GM18499 (cell line): ENCODE data around the gene BCAS1.
"Not testable (repeated sequence)": the region's sequence is repeated elsewhere in the genome, so short reads cannot be mapped to it uniquely, and the experiment has no call there.

Source experiments
- ATAC-seq: cut with Tn5 transposase; IDR thresholded peaks from one replicate; pipeline ENCODE4 v1.9.1; 2021; ENCODE audit warnings: moderate number of reproducible peaks; ENCODE audit not compliant: insufficient read depth, unreplicated experiment

The BCAS1 gene

DNA sequence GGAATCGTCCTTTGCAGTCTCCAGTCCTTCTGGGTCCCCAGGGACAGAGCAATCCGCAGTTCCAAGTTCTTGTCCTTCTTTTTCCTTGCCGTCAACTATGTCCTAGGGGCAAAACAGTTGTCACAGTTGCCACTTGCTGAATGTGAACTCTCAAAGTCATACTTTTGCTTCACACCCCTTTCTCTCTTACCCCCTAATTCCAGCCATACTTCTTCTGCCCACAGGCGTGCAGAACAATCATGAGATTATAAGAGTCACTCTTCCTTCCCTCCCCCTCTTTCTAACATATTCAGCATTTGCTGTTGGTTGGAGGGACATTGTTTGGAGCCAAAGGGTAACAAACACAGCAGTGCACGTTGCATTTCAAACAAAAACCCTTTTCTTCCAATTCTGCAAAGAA lies 74.4 kb downstream of the BCAS1 start:
- ATAC-seq, result no peak

DNA sequence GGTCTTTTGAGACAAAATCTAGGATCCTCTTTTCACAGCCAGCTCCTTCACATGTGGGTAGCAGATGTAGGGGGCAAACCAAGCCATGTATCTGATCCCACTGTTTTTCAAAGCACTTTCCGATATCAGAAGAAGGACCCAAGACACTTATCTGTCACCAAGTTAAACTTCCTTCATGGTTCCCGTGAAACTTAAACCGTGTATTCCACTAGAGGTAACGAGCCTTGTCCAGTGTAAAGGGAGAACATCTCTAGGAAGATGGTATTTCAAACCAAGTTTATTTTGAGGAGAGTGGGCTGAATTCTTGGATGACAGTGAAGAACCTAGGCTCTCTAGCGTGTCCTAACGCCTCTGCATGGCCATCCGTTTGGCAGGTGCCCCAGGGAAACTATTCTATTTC lies 76.3 kb downstream of the BCAS1 start:
- no peak for ATAC-seq

DNA sequence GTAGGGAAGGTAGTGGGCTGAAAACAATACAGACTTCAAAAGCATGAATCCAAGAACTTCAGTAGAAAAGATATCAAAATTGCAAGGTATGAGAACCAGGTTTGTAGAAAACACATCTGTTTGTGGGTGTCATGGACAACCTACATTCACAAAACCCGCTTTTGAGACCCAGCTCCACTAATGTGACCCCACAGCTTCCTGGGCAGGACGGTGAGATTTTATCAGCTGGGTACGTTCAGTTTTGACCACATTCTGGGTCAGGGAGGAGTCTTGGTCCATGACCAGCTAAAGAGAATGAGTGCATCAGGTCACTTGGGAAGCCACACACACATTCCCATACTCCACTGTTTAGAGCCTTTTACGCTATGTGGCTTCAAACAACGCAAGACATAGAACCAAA lies 77.1 kb downstream of the BCAS1 start:
- ATAC-seq, result no peak

DNA sequence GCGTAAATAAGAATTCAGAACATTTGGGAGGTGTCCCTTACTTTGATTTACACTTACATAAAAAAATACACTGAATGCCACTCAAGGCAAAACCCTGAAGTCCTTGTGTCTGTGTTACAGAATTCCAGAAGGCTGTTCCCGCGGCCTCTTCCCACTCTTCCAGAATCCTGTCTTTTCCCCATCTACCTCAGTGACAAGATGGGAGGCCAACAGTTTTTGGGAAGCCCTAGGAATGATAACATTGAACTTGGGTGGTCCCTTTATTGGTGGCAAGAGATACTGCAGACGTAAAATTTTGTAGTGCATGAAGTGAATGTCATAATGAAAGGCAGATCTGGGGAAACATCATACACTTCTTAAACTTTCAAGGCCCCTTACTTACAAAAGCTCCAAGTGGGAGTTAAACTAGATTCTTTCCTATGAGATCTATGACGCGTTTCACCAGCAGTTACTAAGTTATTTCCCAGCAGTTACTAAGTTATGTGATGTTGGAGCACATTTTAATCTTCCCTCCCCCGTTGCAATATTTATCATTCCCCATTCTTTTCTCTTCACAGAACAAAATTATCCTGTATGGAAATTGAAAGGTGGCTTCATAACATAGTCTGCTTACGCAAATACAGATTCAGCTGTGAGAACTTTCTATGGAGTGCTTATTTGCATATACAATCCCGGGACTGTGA lies 79.5 kb downstream of the BCAS1 start:
- ATAC-seq, result no peak

DNA sequence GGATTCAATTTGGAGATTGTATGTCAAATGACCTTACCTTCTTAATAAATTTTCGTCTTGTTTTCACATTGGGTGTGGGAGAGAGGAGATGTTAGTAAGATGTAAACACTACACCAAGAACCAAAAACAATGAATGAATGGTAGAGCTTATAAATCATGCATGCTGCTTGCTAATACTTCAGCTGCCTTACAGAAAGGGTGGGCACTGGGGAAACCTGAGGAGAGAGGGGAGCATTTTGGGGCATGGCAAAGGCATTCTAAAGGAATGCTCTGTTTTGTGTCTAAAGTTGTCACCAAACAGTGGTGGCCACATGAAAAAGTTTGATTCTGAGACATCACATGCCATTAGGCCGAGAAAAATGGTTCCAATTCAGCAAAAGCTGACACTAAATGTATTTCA lies 80.4 kb downstream of the BCAS1 start:
- no peak for ATAC-seq

DNA sequence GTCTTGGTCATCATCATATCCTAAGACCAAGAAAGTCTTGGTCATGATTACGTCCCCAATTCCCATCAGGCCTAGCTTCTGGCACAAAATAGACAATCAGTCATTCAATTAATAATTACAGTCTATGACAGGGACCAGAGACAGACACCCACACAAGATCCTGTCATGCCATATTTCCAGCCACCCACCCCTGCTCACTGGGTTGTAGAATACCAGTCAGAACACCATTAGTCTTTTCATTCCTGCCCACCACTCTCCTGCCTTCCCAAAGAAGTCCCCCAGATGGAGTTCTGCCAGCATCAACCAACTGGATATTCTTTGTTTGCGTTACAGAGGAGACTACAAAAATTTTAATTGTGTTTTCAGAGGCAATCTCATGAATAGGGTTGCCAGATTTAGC lies 81.0 kb downstream of the BCAS1 start:
- no peak for ATAC-seq

DNA sequence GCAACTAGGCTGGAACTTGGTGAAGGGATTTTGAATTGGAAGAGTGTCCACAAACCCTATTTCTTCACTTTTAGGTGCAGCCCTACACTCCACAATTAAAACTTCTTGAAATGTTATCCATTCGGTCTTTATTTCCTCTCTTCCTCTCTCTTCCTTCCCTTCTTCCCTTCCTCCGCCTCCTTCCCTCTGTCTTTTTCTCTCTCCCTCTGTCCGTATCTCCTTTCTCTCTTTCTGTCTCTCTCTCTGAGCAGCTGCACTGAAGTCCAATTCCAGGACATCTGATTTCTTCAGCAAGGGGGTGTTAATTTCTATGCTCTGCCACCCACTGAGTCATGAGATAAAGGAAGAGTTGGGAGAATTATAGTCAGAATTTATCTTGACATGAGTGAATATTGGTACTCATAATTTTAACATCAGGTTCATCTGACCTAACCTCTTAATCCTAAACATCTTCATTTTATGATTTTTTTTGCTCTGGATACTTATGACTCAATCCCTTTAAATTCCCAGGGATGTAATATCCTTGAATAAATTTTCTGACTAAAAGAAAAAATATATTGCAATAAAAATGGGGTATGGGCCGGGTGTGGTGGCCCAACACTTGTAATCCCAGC lies 84.2 kb downstream of the BCAS1 start:
- ATAC-seq, result no peak

DNA sequence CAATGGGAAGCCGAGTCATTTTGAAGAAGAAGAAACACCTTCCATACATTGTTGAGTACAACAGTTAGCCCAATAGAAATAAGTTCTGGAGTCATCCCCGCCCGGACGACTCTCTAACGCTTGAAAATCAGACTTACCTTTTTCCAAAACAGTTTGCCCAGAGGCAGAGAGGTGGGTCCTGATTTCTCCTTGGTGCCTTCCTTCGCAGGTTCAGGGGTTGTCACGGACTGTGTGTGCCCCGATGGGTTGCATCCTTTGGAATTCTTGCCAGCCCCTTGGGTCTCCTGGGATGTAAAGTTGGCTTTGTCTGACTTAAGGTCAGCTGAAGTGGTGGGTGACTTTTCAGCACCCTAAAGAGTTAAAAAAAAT lies 85.3 kb downstream of the BCAS1 start:
- ATAC-seq, result no peak

DNA sequence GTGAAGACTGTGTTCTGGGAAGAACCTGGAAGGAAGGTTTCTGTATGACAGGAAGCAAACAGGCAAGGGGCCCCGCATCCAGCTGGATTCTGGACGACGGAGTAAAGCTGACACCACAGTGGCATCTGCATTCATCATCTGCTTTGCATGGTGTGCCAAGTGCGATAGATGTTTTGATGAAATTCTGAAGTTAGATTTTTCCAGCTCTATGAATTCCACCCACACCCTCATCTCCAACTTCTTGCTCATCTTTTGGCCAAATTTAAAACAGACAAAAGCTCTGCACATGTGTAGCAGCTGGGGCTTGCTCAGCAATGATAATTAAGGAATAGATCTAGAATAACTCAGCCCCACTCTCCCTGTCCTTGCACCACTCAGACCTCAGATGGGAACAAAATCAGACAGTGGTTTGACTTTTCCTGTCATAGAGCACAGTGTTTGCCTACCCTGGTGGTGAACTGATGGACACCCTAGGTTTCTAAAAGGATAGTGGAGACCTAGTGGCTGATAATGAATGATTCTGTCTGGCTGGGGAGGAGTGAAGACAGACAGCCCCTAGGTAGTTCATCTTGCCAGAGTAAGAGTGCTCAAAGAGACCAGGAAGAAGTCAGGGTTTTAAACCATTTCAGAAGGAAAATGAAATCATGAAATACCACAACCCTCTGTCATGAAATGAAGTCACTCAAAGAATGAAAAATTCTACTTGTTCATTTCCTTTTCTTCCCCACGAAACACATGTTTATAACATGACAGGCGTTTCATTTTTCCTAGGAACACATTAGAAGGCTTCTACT lies 85.8 kb downstream of the BCAS1 start:
- ATAC-seq, result no peak

DNA sequence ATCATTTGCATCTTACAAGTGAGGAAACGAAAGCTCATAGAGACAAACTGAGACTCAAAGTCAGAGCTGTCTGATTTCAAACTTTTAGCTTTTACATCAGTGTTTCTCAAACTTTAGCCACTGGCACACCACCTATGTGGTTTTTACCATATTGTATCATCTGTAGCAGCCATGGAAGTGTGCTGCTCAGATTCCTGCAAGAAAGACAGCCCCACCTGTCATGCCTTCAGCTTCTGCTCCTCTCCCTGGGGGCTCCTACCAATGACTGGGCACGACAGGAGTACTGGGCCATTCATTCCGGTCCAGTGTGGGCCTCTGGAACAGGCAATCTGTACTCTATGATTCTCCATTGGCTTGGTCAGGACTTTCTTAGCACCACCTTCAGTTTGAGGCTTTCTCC lies 87.0 kb downstream of the BCAS1 start:
- no peak for ATAC-seq

DNA sequence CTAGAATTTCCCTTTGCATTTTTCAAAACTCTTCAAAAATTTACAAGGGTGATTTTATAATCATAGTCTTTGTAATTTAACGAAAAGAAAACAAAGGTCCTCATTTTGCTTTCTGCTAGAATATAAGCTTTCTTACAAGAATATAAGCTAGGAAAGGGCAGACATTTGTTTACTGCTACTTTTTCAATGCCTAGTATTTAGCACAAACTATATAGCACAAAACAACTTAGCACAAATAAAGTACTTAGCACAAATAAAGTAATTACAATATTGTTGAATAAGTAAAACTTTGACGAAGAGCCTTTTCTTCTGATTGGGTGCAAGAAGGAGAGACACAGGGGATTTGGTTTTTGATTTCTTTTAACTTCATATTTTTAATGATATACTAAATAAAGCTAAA lies 87.8 kb downstream of the BCAS1 start:
- ATAC-seq, result no peak

DNA sequence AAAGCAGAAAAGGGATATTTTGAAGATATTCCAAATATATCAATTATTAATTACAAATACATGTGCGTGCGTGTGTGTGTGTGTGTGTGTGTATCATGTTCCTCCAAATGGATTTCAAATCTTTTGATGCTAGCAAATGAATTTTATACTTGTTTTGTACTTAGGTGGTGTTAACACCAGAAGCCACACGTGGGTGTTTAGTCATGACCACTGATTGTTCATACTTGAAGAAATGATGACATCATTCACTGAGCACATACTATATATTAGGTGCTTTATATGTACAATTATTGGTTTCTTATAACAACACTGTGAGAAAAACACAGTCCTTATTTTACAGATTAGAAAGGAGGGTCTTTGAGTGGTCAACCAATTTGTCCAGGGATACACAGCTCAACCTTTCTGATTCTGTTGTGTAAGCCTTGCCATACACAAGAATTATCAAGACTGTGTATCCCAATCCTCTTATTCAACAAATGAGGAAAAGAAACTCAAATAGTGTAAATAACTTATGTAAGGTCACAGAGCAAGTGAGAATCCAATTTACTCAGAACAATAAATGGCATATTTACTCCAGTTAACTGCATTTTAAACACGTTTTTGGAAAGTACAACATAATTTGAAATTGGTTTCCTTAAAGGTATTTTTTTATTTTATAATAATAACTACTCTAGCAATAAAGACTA lies 88.5 kb downstream of the BCAS1 start:
- no peak for ATAC-seq

DNA sequence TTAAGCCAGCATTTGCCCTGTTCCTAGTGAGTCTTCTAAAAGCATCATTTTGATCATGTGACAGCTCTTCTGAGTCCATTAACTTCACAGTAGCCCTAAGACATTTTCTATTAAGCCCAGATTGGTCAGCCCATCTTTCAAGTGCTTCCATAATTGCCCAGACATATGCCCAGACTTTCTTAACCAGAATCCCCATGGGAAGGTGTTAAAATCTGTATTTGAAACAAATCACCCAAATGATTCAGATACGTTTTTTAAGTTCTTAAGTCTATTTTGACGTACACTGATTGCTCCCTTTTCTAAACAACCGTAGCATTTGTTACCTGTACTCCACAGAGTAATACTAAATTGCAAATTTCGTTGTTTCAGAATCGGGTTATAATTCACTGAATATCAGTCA lies 89.3 kb downstream of the BCAS1 start:
- no peak for ATAC-seq

DNA sequence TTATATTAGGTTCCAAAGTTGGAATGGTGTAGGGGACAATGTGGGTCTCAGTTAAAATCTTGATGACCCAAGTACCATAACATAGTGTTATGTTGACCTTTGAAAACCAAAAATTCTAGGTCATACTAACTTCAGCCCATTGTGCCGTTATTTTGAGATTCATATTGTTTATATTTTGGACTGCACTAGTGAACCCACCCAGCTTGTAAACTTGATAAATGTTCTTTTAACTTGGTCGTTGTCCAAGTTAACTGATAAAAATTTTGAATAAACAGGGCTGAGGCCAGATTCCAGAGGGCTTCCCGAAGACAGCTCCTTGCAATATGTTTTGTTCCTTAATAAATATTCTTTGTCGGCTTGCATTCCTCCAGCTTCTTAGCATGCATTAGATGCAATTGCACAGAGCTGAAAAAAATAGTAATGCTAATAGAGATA lies 90.3 kb downstream of the BCAS1 start:
- no peak for ATAC-seq

DNA sequence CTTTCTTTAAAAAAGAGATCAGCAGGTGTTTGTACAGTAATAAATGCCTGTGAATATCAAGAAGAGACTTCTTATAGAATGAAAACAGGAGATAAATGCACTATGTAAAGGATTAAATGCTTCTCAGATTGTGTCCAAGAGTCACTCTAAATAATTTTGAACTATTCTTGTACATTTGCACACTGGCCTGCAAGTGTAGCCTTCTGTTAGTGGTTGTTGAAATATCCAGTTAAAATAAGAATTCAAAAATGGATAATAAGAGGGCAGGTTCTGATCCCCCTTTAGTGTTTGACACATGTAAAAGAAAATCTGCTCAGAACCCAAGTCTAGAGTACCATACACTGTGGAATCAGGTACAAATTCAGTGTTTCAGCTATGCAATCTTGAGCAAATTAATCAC lies 91.9 kb downstream of the BCAS1 start:
- no peak for ATAC-seq

DNA sequence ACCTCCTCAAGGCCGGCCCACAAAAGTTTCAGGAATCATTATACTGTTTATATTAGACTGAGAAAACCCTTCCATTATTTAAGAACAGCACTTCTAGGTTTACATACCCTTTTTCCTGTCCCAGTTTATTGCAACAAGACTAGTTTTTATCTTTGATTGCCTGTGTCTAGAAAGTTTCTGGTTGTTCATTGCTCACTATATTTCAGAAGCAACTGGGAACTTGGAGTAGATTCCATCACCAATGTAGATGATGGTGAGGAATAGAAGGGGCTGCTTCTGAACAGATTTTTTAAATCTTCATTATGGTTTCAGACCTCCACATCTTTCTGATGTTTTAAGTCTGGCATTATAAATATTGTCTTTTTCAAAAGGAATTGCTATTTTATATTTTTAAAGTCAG lies 93.0 kb downstream of the BCAS1 start:
- ATAC-seq, result no peak

DNA sequence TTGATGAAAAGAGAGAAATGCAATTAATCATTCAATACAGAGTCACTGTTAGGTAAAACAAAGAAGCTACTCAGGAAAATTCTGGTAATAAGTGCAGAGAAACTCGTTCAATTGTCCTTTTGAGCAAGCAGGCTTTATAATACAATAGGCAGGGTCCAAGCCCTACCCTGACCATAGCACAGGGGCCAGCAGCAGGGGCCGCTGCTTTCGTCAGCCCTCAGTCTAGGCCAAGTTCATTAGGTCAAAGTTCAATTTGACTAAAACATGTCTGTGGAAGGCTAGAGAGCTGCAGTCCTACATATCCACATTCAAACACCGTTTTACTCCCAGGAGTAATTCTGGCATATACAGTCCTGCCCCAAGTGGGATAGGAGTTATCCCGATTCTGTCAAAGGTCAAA lies 94.6 kb downstream of the BCAS1 start:
- ATAC-seq, result no peak

DNA sequence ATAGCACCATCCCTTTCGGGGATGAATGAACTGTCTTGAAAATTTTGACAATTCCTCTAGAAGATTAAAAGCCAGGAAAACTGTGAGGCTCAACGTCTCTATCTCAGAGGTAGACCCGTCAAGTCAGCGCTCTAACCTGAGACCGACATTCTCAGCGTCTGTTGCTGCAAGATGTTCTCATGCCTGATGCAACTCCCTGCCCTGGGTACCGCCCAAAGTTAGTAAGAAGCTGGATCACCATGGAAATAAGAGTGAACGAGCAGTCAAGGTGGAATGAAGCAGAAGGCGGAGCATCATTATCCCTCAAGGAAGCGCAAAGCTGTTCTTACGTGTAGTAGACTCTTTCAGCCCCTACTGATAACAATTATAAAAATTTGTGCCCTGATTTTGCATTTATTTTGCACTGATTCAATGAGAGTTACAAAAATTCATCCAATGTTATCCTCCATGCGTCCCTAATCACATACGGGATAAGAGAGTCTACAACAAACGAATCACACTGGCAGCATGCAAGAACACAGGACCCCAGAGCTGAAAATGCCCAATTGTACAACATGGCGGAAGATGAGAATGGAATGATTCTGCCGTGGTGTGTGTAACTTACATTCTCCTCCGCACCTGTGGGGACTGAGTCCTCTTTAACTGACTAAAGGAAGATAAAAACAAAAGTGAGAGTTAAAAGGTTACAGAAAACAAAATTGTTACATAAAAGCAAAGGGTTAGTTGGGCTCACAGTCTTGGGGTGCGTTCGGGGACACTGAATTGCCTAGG lies 95.4 kb downstream of the BCAS1 start:
- no peak for ATAC-seq

DNA sequence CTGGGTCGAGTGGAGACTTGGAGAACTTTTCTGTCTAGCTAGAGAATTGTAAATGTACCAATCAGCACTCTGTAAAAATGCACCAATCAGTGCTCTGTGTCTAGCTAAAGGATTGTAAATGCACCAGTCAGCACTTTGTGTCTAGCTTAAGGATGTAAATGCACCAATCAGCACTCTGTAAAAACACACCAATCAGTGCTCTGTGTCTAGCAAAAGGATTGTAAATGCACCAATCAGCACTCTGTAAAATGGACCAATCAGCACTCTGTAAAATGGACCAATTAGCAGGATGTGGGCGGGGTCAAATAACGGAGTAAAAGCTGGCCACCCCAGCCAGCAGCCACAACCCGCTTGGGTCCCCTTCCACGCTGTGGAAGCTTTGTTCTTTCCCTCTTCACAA lies 96.5 kb downstream of the BCAS1 start:
- ATAC-seq, result not testable (repeated sequence)

DNA sequence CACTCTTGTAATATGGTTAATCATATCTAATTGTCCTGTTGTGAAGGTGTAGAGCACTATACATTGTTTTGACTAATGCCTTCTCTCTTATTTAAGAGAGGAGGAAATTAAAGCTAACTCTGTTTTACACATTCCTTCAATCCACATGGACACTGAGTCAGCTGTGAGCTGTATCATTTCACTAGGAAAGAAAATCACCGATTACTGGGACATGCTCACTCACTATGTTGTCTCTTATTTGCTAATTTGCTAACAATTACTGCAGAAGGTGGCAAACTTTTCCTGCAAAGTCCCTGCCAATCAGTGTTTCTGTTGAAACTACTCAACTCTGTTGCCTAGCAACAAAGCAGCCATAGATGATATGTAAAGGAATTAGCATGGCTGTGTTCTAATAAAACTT lies 98.2 kb downstream of the BCAS1 start:
- no peak for ATAC-seq
